Fibroblast of skin of back (primary cell): Measurements from ENCODE around the gene MYL5.
"Not testable (repeated sequence)": the region's sequence is repeated elsewhere in the genome, so short reads cannot be mapped to it uniquely, and the experiment has no call there.

Experiments used
- DNase-seq: peaks from one replicate; pipeline ENCODE4 v3.0.0-alpha.2; 2013

The MYL5 gene

GRCh38 chr4:687048-687970, 13.0 kb downstream of the MYL5 start:
- peak; percentile 75 for DNase-seq

- no peak for DNase-seq
Measured at GRCh38 chr4:687971-688853, 13.9 kb downstream of the MYL5 start.

- no peak for DNase-seq
Measured at GRCh38 chr4:688854-689681, 14.7 kb downstream of the MYL5 start, which contains the start of gene SLC49A3. Gene SLC49A3, minus strand, starts transcription at chr4:689151. Its CDS starts 24 bp downstream, at chr4:689127.

DNA sequence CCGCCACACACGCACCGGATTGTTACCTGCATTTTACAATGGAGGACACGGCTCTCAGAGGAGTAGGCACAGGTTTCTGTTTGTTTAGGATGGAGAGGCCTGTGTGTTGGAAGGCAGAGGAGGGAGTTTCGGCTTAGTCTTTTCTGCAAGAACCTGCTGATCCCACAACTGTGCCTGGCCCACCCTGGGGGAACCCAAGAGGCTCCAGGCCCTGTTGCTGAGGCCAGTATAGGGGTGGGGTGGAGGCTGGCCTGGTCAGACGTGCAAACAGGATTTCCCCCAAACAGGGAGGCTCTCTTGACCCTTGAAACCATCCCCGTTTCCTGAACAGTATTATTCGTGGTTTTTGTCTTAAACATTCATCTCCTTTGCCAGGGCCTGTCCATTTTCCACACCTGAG, 15.4 kb downstream of the MYL5 start:
- DNase-seq: no peak

DNA sequence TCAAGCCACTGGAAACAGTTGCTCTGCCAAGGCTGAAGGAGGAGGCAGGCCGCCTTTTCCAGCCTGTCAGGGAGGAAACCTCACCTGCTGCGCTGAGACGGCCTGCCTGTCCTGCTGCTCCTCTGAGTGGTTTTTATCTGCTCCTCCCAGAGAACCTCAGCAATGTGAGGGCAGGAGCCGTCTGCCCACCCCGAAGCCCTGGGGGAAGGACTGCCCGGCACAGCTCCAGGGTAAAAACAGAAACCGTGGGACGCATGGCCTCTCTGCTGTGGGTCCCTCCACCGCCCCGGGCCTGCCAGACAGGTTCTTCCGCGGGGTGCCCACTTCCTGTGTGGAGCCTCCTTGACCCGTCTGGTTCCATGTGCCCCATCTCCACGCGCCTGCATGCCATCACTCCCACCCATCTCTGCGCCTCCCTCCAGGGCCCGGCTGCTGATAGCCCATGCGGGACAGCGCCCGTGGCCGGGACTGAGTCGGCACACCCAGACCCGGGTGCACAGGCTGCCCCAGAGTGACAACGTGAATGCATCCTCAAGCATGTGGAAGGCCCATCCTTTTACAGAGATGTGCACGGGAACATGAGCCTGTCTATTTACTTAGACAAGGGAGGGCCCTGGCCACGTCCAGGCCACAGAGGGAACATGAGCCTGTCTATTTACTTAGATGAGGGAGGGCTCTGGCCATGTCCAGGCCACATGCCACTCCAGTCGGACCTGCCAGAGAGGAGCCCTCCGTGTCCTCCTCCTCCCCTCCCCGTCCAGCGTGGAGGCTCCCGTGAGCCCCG, 18.6 kb downstream of the MYL5 start:
- DNase-seq: no peak

- DNase-seq: not testable (repeated sequence)
Measured at GRCh38 chr4:694341-694940, 20.1 kb downstream of the MYL5 start.

GRCh38 chr4:699816-700580, 25.7 kb downstream of the MYL5 start:
- DNase-seq: no peak

DNA sequence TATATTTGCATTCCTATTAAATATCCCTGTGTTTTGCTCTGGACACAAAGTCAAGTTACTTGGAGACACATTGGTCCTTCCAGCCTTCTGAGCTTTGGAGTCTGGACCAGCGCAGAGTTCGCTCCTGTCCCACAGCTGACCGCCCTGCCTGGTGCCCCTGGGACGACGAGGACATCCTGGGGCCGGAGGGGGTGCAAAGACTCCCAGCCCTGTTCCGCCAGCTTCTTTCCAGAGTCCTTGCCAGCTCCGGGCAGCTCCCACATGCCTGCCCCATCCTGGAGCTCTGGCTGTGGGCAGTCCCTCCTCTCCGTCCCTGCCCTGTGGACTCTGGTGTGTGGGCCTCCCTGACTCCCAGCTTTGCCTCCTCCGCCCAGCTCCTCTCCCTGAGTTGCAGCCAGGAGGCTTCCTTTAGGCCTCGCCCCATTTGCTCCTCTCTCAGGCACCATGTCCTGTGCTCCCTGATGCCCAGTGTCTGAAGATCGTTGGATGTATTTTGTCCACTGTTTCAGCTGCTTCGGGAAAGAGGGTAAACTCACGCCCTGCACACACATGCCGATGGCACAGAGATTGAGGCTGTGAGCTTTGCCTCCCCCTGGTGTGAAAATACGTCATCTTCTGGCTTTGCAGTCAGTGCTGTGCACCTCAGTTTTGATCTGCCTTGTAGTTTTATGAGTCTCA, 26.4 kb downstream of the MYL5 start:
- DNase-seq: no peak

GRCh38 chr4:702618-703048, 28.3 kb downstream of the MYL5 start:
- no peak for DNase-seq

- DNase-seq: no peak
Measured at GRCh38 chr4:703336-704197, 29.2 kb downstream of the MYL5 start.

GRCh38 chr4:704198-704891, 30.0 kb downstream of the MYL5 start:
- DNase-seq: no peak

- DNase-seq: no peak
Measured at GRCh38 chr4:704971-705277, 30.6 kb downstream of the MYL5 start.

DNA sequence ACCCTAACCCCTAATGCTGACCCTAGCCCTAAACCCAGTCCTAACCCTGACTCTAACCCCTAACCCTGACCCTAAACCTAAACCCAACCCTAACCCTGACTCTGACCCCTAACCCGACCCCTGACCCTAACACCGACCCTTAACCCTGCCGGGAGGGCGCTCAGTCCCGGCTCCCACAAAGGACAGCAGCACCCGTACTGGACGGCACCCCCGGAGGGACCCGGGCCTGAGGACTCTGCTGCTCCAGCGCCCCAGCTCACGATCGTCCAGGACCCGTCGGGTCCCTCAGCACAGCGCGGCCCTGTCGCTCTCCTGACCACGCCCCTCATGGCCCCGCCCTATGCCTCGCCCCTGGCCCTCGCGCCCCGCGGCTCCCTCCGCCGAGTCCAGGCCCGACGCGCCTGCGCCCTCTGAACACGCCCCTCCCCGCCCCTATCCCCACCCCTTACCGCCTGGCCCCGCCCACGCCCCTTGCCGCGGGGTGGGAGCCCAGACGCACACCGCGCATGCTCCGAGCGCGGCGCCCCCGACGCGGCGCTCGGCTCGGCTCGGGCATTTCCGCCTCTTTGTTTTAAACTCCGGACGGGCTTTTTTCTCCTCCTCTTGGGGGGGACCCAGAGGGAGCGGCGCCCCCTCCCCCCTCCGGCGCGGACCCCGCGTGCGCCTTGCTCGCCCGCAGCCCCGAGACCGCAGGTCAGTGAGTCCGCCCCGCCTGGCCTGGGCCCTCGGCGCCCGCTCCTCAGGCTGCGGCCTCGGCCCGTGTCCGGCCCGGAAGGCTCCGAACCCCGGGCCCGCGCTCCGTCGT, 31.1 kb downstream of the MYL5 start, which contains the start of gene PCGF3:
Gene PCGF3 (plus strand): TSS at position 555 of the 805 bp plus-strand sequence. CDS start 27,849 bp downstream, outside the sequence.
- peak; percentile 92 for DNase-seq

DNA sequence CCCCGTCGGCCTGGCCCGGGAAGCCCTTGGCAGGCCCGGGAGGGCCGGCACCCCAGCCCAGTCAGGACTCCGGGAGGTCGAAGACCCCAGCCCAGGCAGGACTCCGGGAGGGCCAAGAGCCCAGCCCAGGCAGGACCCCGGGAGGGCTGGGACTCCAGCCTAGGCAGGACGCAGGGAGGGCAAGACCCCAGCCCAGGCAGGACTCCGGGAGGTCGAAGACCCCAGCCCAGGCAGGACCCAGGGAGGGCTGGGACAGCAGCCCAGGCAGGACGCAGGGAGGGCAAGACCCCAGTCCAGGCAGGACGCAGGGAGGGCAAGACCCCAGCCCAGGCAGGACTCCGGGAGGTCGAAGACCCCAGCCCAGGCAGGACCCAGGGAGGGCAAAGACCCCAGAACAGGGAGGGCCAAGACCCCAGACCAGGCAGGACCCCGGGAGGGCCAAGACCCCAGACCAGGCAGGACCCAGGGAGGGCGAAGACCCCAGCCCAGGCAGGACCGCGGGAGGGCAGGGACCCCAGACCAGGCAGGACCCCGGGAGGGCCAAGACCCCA, 31.8 kb downstream of the MYL5 start:
- not testable (repeated sequence) for DNase-seq

DNA sequence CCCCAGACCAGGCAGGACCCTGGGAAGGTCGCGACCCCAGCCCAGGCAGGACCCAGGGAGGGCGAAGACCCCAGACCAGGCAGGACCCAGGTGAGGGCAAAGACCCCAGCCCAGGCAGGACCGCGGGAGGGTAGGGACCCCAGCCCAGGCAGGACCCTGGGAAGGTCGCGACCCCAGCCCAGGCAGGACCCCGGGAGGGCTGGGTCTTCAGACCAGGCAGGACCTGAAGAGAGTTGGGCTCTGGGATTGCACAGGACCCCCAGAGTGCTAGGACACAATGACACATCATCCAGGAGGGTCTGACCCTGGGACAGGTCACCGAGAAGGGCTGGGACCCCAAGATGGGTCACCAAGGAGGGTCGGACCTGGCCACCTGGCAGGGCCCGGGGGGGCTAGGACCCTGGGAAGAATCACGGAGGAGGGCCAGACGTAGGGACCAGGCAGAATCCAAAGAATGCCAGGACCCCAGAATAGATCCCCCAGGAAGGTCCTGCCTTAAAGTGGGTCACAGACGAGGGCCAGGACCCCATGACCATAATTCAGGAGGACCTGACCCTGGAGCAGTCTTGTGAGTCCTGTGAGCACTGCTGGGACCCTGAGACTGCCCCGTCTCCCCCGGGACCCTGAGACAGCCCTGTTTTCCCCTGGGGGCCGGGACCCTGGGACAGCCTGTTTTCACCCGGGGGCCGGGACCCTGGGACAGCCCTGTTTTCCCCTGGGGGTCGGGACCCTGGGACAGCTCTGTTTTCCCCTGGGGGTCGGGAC, 32.7 kb downstream of the MYL5 start:
- no peak for DNase-seq
